Measurements from ENCODE around the gene IRF2BP2.

Gene IRF2BP2

DNA sequence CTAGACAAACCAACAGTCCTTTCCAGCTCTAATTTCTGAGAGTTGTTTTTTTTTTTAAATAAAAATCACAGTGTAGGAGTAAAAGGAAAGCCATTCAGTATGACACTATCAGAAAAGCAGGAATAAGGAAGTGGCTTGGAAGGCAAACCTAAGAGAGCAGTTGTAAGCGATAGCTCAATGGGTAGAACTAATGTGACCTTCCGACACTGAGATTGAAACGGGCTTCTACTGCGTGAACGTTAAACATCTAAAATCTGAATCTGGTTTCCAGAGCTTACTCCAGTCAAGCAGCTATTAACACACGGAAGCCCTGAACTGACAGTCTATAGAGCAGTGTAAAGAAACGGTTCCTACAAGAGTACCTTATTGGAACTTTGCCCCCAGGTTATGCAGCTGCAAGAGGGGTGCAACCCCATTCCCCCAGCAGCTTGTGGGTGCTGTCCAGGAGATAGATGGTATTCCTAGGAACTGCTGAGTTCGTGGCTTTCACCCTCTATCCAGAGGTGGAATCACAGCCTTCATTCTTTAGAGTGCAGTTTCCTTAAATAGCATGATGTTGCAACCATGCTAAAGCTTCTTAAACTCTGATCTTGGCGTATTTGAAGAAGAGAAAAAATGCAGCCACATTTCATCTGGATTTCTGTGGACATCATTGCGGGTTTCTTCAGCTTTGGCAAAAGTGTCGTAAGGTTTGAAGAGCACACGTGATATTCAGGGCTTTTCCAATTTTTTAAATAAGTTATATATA lies 3.3 kb upstream of the IRF2BP2 start:
- DNase-seq (ENCODE audit: low read depth in 2 of 2): no peak

GRCh38 chr1:234612352-234613127 lies 2.6 kb upstream of the IRF2BP2 start:
- peak; percentile 38 to 65 for DNase-seq (ENCODE audit: low read depth in 2 of 2)

DNA sequence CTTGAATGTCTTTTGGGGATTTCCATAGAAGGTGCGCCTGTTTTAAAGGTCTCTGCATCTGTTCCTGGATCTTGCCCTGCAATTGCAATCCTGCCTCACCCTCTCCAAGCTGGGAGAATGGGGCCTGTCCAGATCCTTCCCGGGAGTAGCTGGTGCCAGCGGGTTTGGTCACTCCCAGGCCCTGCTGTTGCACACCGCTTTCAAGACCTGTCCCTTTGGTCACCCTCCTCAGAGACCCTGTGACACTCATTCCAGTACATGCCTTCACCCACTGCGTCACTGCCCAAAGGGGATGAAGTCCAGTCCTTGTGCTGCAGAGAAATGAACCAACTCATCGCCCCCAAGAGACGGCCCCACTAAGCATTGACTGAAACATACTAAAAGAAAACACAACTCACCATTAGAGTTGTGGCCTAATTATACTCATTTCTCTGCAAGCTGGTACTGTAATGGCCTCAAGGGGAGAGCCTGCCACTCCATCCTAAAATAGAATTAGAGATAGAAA lies 1.9 kb upstream of the IRF2BP2 start:
- no peak for DNase-seq (ENCODE audit: low read depth in 2 of 2)

GRCh38 chr1:234611225-234611846 lies 1.4 kb upstream of the IRF2BP2 start:
- peak in 1 of 2 donors; percentile 45 for DNase-seq (ENCODE audit: low read depth in 2 of 2)

DNA sequence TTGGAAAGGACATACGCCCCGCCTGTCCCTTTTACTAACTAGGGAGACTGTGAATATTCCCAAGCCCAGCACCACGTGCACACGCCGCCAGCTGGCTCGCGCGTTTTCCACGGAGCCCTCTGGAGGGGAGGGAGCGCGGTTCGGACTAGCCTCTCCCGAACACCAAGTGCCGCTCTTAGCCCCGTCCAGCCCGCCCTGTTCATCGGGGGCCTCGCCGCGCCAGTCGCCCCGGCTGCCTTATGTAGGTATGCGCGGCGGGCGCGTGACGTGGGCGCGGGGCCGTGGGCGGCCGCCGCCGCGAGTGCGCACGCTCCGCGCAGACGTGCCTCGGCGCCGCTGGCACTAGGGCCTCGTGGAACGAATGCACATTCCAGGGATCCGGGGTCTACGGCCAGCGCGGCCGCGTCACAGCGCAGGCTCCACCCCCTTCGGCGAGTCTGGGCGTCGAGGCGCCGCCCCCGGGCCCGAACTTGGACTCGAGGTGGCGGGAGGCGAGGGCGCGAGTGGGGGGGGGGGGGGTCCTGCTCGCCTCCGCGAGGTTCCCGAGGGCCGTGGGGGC lies 767 bp upstream of the IRF2BP2 start:
- DNase-seq (ENCODE audit: low read depth in 2 of 2): peak; percentile 86 to 88

- DNase-seq (ENCODE audit: low read depth in 2 of 2): no peak
Observed at GRCh38 chr1:234609691-234610042, 311 bp downstream of the IRF2BP2 start.

DNA sequence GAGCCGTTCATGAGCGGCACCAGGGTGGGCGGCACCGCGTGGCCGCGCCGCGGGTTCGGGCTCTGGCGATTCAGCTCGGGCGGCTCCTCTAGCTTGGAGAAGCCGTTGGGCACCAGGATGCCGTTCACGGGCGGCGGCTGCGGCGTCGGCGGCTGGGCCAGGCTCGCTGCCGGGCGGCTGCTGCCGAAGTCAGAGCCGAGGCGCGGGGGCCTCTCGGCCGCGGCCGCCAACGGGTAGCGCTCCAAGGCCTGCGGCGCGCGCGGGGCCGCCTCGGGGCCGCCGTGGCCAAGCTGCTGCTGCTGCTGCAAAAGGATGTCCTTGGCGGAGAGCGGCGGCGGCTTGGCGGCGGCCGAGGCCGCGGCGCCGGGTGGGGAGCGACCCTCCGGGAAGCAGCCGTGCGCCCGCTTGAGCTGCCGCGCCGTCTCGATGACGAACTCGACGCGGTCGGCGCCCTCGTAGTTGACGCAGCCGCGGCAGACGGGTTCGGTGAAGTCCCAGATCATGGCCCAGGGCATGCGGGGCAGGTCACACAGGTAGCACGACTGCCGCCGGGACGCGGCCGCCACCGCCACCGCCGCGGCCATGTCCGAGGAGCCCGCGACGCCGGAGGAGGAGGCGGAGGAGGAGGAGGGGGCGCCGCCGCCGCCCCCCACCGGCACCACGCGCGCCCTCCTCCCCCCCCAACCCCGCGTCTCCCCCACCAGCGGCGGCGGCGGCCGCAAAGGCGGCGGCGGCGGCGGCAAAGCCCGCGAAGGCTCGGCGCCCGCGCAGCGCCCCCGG lies 877 bp downstream of the IRF2BP2 start:
- peak; percentile 58 for DNase-seq (ENCODE audit: low read depth in 2 of 2)

DNA sequence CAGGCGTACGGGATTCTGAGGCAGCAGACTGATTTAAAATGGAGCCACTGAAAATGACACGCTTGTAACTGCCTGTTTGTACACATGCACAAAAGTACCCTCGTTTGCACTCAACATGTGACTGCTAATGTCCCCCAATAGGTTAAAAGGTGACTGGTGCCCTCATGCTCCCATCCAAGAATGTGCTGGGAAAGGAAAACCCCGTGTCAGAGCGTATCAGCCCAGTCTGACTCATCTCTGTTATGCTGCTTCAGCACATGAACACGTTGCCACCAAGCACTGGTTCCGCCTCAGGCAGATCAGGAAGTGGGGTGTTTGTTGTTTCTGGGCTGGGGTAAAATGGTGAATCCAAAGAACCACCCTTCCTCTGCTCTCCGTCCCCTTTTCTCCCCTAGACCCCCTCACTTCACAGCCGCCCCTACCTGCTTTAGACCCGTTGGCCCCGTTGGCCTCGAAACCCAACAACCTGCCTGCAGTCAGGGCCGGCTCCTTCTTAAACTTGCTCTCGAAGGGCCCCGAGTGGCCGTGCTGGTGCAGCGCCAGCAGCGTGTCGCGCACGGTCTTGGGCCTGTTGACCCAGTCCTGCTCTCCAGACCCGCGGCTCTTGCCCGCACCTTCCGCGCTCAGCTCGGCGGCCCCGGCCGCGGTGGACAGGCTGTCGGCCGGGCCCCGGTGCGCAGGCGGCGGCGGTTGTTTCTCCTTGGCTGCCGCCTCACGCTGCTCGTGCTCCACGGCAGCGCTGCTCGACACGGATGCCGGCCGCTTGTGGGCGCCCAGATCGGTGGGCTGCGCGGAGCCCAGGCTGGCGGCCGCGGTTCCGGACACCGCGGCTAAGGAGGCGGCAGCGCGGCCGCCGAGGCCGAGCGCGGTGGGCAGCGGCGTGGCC lies 1.7 kb downstream of the IRF2BP2 start:
- peak; percentile 46 to 67 for DNase-seq (ENCODE audit: low read depth in 2 of 2)

- no peak for DNase-seq (ENCODE audit: low read depth in 2 of 2)
Observed at GRCh38 chr1:234607109-234608024, 2.6 kb downstream of the IRF2BP2 start.

DNA sequence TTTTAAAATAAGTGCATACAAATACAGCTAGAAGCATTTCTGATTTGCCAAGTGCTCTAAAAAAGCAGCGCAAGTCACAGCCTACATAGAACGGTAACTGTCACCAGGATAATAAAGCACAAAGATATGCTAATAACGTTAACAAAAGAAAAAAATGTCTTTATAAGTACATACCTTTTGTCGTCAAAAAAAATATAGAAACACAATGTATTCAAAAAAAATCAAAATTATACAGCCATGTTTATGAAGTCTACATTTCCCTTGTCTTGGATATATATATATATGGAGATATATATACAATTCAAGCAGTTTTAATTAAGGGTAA lies 3.2 kb downstream of the IRF2BP2 start:
- DNase-seq (ENCODE audit: low read depth in 2 of 2): no peak

DNA sequence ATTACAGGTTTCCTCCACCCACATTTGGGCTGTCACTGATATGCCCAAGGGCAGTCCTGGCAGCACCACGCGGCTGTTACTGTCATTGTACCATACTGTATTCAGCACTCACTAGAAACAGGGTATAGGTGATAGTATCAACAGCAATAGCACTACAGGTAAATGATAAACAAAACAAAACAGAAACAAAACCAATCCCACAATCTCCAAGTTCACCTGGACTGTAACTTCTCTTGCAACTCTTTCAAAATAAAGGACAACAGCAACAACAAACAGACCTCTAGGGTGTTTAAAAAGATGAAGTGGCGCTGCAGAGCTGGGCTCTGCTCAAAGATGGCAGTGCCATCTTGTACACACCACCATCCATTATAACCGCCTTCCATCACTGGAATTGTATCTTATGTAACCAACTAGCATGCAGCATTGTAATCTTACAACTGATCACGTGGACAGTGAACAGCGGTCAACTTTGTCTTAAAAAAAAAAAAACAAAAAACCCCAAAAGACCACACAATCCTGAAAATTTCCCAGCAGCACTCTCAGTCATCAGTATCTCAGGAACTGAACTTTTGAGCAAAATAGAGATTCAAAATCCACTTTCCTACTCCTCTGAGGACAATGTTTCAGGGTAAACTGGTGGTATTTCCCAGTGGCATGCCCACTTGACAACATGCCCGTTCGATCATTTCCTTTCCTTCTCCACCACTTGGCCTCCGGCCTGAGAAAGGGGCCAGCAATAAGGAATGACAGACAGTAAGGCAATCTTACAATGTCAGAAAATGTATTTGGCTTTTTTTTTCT lies 3.8 kb downstream of the IRF2BP2 start:
- DNase-seq (ENCODE audit: low read depth in 2 of 2): no peak

DNA sequence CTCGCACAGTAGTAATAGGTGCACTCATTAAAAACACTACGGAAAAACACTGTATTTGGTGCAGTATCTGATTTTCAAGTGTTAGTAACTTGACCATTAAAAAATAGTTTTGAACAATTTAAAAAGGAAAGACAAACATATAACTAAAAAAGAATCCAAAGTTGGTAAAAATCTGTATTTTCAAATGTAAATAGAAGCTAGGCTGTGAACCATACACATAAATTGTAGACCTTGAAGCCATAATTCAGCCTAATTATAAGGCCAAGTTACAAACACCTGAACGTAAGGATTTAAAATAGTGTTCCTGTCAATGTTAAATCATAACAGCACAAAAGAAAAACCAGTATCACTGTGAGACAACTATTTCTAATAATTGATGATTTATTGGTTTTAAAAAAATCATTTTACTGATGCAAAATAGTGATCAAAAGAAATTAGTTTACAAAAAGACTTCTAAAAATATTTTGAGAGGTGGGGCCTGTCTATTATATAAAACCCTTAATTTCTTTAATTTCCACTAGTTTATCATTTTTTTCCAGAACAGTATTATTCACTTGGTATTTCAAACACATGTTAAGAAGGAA lies 4.5 kb downstream of the IRF2BP2 start:
- DNase-seq (ENCODE audit: low read depth in 2 of 2): no peak

DNA sequence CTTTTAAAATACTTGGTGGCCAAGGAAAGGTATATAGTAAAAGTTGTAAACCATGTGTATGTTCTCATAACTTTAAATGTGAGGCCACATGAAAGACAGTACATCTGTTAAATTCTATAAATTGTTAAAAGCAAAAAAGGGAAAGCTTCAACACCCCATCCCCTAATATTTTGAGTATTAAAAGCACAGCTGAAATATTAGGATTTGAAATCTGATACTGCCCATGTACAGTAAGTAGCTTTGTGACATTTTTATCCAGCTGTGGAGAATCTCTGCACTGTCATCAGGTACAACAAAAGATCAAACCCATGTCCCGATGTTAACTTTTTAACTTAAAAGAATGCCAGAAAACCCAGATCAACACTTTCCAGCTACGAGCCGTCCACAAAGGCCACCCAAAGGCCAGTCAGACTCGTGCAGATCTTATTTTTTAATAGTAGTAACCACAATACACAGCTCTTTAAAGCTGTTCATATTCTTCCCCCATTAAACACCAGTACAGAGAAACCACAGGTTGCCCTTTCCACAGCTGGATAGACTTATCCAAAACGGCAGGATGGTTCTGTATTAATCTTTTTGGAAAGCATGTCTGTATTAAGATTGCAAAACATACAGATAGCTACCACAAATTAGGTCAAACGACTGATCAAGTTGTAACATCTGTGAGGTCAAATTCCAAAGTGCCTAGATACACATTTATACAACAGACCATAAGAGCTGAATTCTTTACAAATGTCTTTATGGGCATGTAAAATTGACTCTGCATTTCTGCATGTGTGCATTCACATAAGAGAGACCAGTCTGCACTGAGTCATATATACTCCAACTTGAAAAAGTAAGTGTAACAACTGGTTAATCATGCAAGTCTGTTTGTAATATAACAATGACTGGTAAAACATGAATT lies 5.2 kb downstream of the IRF2BP2 start:
- DNase-seq (ENCODE audit: low read depth in 2 of 2): no peak

DNA sequence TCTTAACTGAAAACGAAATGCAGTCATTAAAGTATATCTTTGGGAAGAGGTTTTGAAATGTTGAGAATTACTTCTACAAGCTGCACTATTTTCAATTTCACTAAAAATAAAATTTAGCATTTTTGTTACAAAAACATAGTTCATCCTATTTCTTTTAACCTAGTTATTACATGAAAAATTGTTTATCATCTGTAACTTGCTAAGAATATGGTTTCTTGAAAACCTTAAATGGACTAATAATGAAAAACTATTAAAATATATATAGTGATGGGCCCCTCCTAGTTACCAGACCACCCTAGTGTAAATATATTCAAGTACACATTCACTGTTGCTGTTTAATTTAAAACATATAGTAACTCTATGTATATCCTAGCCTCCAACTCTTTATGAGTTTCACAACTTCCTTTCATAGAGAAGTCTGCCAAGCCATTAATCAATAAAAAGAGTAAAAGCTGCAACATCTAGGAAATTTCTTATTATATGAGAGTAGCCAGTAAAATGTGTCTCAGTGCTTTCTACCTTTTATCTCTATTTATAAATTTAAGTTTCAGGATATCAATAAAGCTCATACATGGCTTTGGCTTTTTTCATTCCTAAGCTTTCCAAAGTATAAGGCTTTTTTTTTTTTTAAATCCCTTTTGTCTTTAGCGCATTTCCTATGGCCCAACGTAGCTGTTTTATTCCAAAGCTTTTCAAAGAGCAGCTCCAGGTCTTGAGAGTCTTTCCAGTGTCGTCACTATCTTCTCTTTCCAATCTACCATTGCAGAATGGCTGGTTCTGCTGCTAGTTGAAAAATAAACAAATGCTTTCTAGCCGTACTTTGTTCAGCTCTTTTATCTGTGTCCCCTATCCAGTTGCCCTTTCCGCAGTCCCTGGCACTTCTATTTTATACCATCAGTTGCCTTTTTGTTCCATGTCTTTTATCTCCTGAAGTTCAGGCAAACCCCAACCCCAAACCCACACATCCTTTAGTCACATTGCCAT lies 6.5 kb downstream of the IRF2BP2 start:
- no peak for DNase-seq (ENCODE audit: low read depth in 2 of 2)

- no peak for DNase-seq (ENCODE audit: low read depth in 2 of 2)
Observed at GRCh38 chr1:234602334-234603220, 7.4 kb downstream of the IRF2BP2 start.
